ENCODE data around the gene METTL25B. TPM values are rescaled to one million over a fixed set of nuclear protein-coding genes. Genes with fewer than 3 reads are reported as not detected.
A peak's percentile ranks its signal among the peaks of the same experiment; 100 is the strongest.

METTL25B gene
- total and polyA plus RNA-seq, 2 of the 13 experiments (the other 11 are each of a cell fraction or from before 2014, with no cell fraction given), result 11.9 to 24.0 TPM

DNA sequence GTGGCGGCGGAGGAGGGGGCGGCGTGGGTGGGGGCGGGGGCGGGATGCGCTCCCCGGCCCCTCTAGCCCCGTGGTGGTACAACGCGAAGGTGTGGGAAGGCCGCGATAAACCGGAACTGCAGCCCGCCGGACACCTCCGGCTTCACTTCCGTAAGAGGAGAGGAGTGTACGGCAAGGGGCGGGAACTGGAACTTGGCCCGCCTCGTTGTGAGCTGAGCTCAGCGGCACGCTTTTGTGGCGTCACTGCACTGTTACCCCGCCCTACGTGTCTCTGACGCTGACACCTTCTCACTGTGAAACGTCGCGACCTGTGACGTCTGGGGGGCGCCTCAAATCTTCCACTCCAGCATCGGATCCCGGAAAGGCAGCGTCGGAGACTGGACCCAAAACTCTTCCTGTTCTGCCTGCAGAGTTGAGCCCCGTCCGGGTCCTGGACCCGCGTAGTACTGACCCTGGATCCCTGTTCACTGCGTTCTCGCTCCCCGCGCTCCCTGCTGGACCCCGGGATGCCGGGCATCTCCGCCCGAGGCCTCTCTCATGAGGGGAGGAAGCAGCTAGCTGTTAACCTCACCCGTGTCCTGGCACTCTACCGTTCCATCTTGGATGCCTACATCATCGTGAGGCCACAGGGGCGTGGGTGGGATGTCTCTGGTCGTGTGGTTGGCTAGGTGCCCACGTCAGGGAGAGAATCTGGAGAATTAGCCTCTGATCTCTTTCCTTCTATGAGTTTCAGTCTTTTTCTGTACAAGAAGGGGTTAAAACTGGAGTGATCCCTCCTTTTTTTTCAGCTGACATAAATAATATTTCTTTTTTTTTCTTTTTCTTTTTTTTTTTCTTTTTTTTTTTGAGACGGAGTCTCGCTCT is 562 bp downstream of the METTL25B start, which contains the start of gene ISG20L2 (continued):
- TF ChIP-seq, protein P1, sequence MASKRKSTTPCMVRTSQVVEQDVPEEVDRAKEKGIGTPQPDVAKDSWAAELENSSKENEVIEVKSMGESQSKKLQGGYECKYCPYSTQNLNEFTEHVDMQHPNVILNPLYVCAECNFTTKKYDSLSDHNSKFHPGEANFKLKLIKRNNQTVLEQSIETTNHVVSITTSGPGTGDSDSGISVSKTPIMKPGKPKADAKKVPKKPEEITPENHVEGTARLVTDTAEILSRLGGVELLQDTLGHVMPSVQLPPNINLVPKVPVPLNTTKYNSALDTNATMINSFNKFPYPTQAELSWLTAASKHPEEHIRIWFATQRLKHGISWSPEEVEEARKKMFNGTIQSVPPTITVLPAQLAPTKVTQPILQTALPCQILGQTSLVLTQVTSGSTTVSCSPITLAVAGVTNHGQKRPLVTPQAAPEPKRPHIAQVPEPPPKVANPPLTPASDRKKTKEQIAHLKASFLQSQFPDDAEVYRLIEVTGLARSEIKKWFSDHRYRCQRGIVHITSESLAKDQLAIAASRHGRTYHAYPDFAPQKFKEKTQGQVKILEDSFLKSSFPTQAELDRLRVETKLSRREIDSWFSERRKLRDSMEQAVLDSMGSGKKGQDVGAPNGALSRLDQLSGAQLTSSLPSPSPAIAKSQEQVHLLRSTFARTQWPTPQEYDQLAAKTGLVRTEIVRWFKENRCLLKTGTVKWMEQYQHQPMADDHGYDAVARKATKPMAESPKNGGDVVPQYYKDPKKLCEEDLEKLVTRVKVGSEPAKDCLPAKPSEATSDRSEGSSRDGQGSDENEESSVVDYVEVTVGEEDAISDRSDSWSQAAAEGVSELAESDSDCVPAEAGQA (IDR thresholded peaks at IDR 0.05; ENCODE audit: low read depth), result peak; percentile 100
- TF ChIP-seq, protein P1 (CRISPR knock-in tag; IDR thresholded peaks at IDR 0.05; ENCODE audit: borderline replicate concordance), result no peak
- TF ChIP-seq ETV6 (CRISPR knock-in tag; conservative IDR thresholded peaks at IDR 0.05), result no peak
- peak; percentile 93 for TF ChIP-seq THAP11 (CRISPR knock-in tag; IDR thresholded peaks at IDR 0.05)
- TF ChIP-seq, protein P2, sequence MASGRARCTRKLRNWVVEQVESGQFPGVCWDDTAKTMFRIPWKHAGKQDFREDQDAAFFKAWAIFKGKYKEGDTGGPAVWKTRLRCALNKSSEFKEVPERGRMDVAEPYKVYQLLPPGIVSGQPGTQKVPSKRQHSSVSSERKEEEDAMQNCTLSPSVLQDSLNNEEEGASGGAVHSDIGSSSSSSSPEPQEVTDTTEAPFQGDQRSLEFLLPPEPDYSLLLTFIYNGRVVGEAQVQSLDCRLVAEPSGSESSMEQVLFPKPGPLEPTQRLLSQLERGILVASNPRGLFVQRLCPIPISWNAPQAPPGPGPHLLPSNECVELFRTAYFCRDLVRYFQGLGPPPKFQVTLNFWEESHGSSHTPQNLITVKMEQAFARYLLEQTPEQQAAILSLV (CRISPR knock-in tag; IDR thresholded peaks at IDR 0.05; ENCODE audit: borderline replicate concordance), result no peak
- TF ChIP-seq MAF1 (CRISPR knock-in tag; IDR thresholded peaks at IDR 0.05; ENCODE audit: borderline replicate concordance), result no peak
- TF ChIP-seq, protein P3, sequence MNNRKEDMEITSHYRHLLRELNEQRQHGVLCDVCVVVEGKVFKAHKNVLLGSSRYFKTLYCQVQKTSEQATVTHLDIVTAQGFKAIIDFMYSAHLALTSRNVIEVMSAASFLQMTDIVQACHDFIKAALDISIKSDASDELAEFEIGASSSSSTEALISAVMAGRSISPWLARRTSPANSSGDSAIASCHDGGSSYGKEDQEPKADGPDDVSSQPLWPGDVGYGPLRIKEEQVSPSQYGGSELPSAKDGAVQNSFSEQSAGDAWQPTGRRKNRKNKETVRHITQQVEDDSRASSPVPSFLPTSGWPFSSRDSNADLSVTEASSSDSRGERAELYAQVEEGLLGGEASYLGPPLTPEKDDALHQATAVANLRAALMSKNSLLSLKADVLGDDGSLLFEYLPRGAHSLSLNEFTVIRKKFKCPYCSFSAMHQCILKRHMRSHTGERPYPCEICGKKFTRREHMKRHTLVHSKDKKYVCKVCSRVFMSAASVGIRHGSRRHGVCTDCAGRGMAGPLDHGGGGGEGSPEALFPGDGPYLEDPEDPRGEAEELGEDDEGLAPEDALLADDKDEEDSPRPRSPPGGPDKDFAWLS (CRISPR knock-in tag; IDR thresholded peaks at IDR 0.05; ENCODE audit: borderline replicate concordance), result no peak
- no peak for TF ChIP-seq MEF2D (CRISPR knock-in tag; IDR thresholded peaks at IDR 0.05)
- TF ChIP-seq ZNF136 (CRISPR knock-in tag; IDR thresholded peaks at IDR 0.05; ENCODE audit: low read depth), result no peak
- TF ChIP-seq, protein P4, sequence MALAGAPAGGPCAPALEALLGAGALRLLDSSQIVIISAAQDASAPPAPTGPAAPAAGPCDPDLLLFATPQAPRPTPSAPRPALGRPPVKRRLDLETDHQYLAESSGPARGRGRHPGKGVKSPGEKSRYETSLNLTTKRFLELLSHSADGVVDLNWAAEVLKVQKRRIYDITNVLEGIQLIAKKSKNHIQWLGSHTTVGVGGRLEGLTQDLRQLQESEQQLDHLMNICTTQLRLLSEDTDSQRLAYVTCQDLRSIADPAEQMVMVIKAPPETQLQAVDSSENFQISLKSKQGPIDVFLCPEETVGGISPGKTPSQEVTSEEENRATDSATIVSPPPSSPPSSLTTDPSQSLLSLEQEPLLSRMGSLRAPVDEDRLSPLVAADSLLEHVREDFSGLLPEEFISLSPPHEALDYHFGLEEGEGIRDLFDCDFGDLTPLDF (CRISPR knock-in tag; IDR thresholded peaks at IDR 0.05), result no peak
- no peak for TF ChIP-seq RCOR2 (CRISPR knock-in tag; IDR thresholded peaks at IDR 0.05)
- TF ChIP-seq ERF (CRISPR knock-in tag; IDR thresholded peaks at IDR 0.05), result no peak
- TF ChIP-seq ZNF782 (CRISPR knock-in tag; IDR thresholded peaks at IDR 0.05; ENCODE audit: borderline replicate concordance), result no peak
- TF ChIP-seq, protein P5, sequence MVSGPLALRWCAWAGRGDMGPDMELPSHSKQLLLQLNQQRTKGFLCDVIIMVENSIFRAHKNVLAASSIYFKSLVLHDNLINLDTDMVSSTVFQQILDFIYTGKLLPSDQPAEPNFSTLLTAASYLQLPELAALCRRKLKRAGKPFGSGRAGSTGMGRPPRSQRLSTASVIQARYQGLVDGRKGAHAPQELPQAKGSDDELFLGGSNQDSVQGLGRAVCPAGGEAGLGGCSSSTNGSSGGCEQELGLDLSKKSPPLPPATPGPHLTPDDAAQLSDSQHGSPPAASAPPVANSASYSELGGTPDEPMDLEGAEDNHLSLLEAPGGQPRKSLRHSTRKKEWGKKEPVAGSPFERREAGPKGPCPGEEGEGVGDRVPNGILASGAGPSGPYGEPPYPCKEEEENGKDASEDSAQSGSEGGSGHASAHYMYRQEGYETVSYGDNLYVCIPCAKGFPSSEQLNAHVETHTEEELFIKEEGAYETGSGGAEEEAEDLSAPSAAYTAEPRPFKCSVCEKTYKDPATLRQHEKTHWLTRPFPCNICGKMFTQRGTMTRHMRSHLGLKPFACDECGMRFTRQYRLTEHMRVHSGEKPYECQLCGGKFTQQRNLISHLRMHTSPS (CRISPR knock-in tag; IDR thresholded peaks at IDR 0.05; ENCODE audit: low read depth), result no peak

Measured in HepG2 (cell line).